HFFc6 (cell line): ENCODE data around the gene A1BG. TPM values are rescaled to one million over a fixed set of nuclear protein-coding genes. Genes with fewer than 3 reads are reported as not detected.

Experiments used
- DNase-seq: peaks from one replicate; pipeline ENCODE4 v3.0.0-alpha.2; 2018
- H3K27ac Mint-ChIP-seq: 2 replicates; pipeline ENCODE4 v1.8.0; 2020; ENCODE audit warnings: mild to moderate bottlenecking, mixed read lengths
- H3K27me3 Mint-ChIP-seq: 2 replicates; pipeline ENCODE4 v1.8.0; 2021; ENCODE audit warnings: mild to moderate bottlenecking, moderate library complexity, mixed read lengths; ENCODE audit not compliant: insufficient read depth
- H3K36me3 Mint-ChIP-seq: 2 replicates; pipeline ENCODE4 v1.8.0; 2021; ENCODE audit warnings: low read depth, mixed read lengths
- H3K4me1 Mint-ChIP-seq: 2 replicates; pipeline ENCODE4 v1.8.0; 2020; ENCODE audit warnings: low read depth, mixed read lengths
- H3K4me3 Mint-ChIP-seq: 2 replicates; pipeline ENCODE4 v1.8.0; 2020; ENCODE audit warnings: mild to moderate bottlenecking, moderate library complexity, mixed read lengths
- H3K9me3 Mint-ChIP-seq: 2 replicates; pipeline ENCODE4 v1.8.0; 2020; ENCODE audit warnings: mild to moderate bottlenecking, mixed read lengths
- total RNA-seq, 6 experiments: library from RNA; stranded (reverse); fragmentation: NEBNext Ultra II Directional; extraction: Animal tissue kit (Norgen Biotek cat#: 25700); gene quantifications; 2 replicates in 1 of 6; 3 replicates in 5 of 6; pipeline ENCODE4 v1.2.3, GENCODE V29; 2021
- TF ChIP-seq, protein P1 (sequence below): fragments of 200-600 bp; sonication (generic); IDR thresholded peaks from 2 replicates; pipeline ENCODE4 v1.5.0; 2021; ENCODE audit warnings: antibody characterized with exemption, mild to moderate bottlenecking

A1BG gene
- total RNA-seq, 6 experiments from 2014 or later, result 21.2 to 36.9 (median 25.4) TPM

DNA sequence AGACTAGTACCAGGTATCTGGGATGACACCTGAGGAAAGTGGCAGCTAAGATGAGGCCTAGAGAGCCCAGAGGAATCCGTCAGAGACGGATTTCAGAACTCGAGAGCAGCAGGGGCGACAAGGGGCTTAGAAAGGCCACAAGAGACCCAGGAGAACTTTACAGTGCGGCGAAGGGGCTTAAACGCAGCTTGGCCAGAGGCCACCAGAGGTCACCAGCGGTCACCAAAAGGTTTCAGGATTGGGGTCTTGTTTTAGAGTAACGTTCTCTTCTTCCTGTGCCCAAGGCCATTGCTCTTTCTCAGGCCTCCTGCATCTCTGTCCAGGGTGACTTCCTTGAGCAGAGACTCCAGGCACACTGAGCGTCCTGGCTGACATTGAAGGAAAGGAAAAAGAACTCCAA is 24.3 kb downstream of the A1BG start:
- peaks cover 4% of the 10 kb centered on the region; the same call in 1 of the 2 replicates for H3K36me3 Mint-ChIP-seq
- no peaks in the 10 kb centered on the region; the same call in 1 of the 2 replicates for H3K27me3 Mint-ChIP-seq
- H3K4me3 Mint-ChIP-seq, result no peak overlapping the region
- TF ChIP-seq, protein P1, sequence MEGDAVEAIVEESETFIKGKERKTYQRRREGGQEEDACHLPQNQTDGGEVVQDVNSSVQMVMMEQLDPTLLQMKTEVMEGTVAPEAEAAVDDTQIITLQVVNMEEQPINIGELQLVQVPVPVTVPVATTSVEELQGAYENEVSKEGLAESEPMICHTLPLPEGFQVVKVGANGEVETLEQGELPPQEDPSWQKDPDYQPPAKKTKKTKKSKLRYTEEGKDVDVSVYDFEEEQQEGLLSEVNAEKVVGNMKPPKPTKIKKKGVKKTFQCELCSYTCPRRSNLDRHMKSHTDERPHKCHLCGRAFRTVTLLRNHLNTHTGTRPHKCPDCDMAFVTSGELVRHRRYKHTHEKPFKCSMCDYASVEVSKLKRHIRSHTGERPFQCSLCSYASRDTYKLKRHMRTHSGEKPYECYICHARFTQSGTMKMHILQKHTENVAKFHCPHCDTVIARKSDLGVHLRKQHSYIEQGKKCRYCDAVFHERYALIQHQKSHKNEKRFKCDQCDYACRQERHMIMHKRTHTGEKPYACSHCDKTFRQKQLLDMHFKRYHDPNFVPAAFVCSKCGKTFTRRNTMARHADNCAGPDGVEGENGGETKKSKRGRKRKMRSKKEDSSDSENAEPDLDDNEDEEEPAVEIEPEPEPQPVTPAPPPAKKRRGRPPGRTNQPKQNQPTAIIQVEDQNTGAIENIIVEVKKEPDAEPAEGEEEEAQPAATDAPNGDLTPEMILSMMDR, result no peak
- H3K9me3 Mint-ChIP-seq, result no peaks in the 10 kb centered on the region
- H3K27ac Mint-ChIP-seq, result no peak overlapping the region
- H3K4me1 Mint-ChIP-seq, result peaks cover 23% of the 10 kb centered on the region
- no peak for DNase-seq

DNA sequence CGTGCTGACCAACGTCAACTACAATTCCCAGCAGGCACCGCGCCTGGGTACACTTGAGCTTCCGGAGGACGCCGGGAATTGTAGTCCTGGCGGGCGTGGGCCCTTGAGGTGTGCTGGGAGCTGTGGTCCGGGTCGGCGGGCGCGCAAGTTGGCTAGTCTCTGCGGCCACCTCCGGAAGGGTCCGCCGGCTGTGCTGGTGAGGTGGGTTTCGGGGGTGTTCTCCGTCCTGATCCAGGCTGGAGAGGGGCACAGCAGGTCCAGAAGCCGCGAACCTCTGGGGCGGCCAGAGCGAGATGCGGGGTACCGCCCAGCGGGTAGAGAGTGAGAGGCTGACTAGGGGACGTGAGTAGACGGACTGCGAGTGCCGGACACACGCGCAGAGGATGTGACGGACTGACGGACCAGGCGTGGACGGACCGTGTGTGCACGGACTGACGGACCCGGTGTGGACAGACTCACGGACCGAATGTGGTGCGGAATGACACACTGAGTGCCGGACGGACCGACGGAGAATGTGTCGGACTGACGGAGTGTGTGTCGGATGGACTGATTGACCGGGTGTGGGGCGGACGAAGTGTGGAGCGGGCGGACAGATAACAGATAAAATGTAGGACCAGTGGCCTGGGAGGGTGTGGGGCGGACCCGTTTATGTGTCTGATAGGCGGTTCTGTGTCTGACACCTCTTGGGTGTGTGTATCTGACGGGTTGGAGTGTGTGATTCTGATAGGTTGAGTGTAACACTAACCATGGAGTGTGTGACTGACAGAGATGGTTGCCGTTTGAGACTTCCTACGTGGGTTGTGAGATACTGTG is 26.2 kb downstream of the A1BG start, which contains the start of gene ZSCAN22:
Gene ZSCAN22, plus strand, starts transcription at position 81 of the 813 bp plus-strand sequence. CDS start 7,809 bp downstream, outside the sequence.
- peak; percentile 95 for DNase-seq
- TF ChIP-seq, protein P1, result no peak
- no peaks in the 10 kb centered on the region; the same call in 1 of the 2 replicates for H3K27me3 Mint-ChIP-seq
- no peaks in the 10 kb centered on the region for H3K9me3 Mint-ChIP-seq
- peaks cover 18% of the 10 kb centered on the region for H3K4me1 Mint-ChIP-seq
- H3K36me3 Mint-ChIP-seq, result peaks cover 8% of the 10 kb centered on the region
- no peak within 1 kb of the TSS for H3K4me3 Mint-ChIP-seq
- no peak within 1 kb of the TSS for H3K27ac Mint-ChIP-seq

DNA sequence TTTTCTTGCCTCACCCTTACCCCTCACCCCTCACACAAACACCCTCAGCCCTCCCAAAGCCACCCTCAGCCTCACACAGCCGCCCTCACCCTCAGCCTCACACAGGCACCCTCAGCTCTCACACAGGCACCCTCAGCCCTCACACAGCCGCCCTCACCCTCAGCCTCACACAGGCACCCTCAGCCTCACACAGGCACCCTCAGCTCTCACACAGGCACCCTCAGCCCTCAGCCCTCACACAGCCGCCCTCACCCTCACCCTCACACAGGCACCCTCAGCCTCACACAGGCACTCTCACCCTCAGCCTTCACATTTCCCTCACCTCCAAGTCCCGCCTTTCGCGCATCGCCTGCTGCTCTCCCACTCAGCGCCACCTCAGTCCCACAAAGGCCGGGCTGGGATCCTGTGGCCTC is 26.8 kb downstream of the A1BG start:
- Mint-ChIP-seq H3K27me3 (no peaks in the 10 kb centered on the region; the same call in 1 of the 2 replicates), H3K36me3 (peaks cover 12% of the 10 kb centered on the region), H3K4me1 (peaks cover 18% of the 10 kb centered on the region), H3K27ac (no peak overlapping the region), H3K9me3 (no peaks in the 10 kb centered on the region), H3K4me3 (no peak overlapping the region)
- DNase-seq, result no peak
- TF ChIP-seq, protein P1, result no peak

DNA sequence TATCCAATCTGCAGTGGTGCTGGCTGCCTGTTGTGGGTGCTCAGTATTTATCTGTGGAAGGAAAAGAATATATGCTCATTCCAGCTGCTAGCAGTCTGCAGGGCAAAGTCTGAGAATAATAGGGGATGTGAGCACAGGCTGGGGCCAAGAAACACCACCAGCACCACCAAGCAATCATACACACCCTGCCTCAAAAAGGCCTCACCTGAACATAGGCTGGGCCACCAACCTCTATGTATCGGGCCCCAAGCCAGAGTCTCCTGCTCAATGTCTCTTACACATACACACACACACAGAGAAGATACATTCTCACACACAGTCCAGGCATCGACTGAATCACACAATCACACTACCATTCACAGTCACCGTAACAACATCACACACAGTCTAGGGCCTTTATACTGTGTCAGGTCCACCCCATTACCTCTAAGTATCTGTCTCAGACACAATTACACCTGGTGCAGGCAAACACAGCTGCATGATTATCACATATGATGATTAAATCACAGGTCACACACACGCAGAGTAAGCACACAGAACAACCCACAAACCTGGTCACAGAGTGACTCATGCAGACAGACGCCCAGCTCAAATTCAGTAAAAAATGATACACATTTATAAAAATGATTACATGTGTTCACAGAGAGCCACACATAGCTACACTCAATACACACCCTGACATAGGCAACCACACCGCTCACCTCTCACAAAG is 27.8 kb downstream of the A1BG start:
- no peaks in the 10 kb centered on the region; the same call in 1 of the 2 replicates for H3K27me3 Mint-ChIP-seq
- no peaks in the 10 kb centered on the region for H3K9me3 Mint-ChIP-seq
- no peak overlapping the region for H3K27ac Mint-ChIP-seq
- TF ChIP-seq, protein P1, result no peak
- H3K4me3 Mint-ChIP-seq, result no peak overlapping the region
- H3K4me1 Mint-ChIP-seq, result peaks cover 12% of the 10 kb centered on the region
- DNase-seq, result no peak
- peaks cover 12% of the 10 kb centered on the region for H3K36me3 Mint-ChIP-seq

DNA sequence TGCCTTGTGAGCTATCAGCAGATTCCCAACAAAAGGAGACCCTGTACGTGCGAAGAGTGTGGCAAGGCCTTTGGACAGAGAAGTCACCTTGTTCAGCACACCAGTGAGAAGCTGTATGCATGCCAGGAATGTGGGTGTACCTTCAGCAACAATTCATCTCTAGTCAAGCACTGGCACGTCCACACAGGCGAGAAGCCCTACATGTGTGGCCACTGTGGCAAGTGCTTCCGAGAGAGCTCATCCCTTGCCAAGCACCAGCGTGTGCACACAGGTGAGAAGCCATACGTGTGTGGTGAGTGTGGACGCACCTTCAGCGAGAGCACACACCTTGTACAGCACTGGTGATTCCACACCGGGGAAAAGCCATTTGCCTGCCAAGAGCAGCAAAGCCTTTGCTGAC is 34.1 kb downstream of the A1BG start:
- Mint-ChIP-seq H3K4me3 (no peak overlapping the region), H3K9me3 (no peaks in the 10 kb centered on the region), H3K27ac (no peak overlapping the region), H3K4me1 (no peaks in the 10 kb centered on the region), H3K27me3 (no peaks in the 10 kb centered on the region; the same call in 1 of the 2 replicates), H3K36me3 (peaks cover 24% of the 10 kb centered on the region)
- DNase-seq, result no peak
- TF ChIP-seq, protein P1, result no peak
